ENCODE measurements around the gene GAS2L2. TPM values are rescaled to one million over a fixed set of nuclear protein-coding genes. Genes with fewer than 3 reads are reported as not detected.

Gene GAS2L2
- total RNA-seq, 1 donor from 2014 or later, result not detected

- no peak for DNase-seq
- H3K36me3 Mint-ChIP-seq (ENCODE audit: low read depth), result no peaks in the 10 kb centered on the region
- H3K4me1 Mint-ChIP-seq, result peaks cover 18% of the 10 kb centered on the region
- intact Hi-C loops (cut with micrococcal nuclease), result loop anchor here (10.0 kb wide), 1 partner anchor 604 kb away; the partner anchor contains the start of genes NLE1 and UNC45B
- peaks cover 36% of the 10 kb centered on the region for H3K27me3 Mint-ChIP-seq
- H3K27ac Mint-ChIP-seq, result peak overlapping the region; percentile 56
- no peaks in the 10 kb centered on the region for H3K9me3 Mint-ChIP-seq
- no peak overlapping the region for H3K4me3 Mint-ChIP-seq
Measured at GRCh38 chr17:35748341-35748841, 4.6 kb downstream of the GAS2L2 start.

- no peaks in the 10 kb centered on the region for H3K36me3 Mint-ChIP-seq (ENCODE audit: low read depth)
- peaks cover 30% of the 10 kb centered on the region for H3K27me3 Mint-ChIP-seq
- H3K4me3 Mint-ChIP-seq, result no peak overlapping the region
- intact Hi-C loops (cut with micrococcal nuclease), result loop anchor here (1.0 to 10.0 kb wide), 3 partner anchors 134 to 603 kb away; partner anchors contain the start of genes NLE1 and UNC45B
- peaks cover 18% of the 10 kb centered on the region for H3K4me1 Mint-ChIP-seq
- H3K9me3 Mint-ChIP-seq, result no peaks in the 10 kb centered on the region
- peak; percentile 93 for DNase-seq
- H3K27ac Mint-ChIP-seq, result no peak overlapping the region
Measured at GRCh38 chr17:35747540-35748017, 5.5 kb downstream of the GAS2L2 start.

GRCh38 chr17:35745749-35746320 is 7.2 kb downstream of the GAS2L2 start:
- peaks cover 20% of the 10 kb centered on the region for H3K4me1 Mint-ChIP-seq
- no peak overlapping the region for H3K4me3 Mint-ChIP-seq
- peaks cover 37% of the 10 kb centered on the region for H3K27me3 Mint-ChIP-seq
- H3K9me3 Mint-ChIP-seq, result no peaks in the 10 kb centered on the region
- no peak for DNase-seq
- no peaks in the 10 kb centered on the region for H3K36me3 Mint-ChIP-seq (ENCODE audit: low read depth)
- no peak overlapping the region for H3K27ac Mint-ChIP-seq
- intact Hi-C loops (cut with micrococcal nuclease), result loop anchor here (2.0 to 10.0 kb wide), 2 partner anchors 433 to 601 kb away; partner anchors contain the start of genes NLE1 and UNC45B

GRCh38 chr17:35745246-35745645 is 7.8 kb downstream of the GAS2L2 start:
- H3K27ac Mint-ChIP-seq, result no peak overlapping the region
- intact Hi-C loops (cut with micrococcal nuclease), result loop anchor here (10.0 kb wide), 1 partner anchor 600 kb away; the partner anchor contains the start of genes NLE1 and UNC45B
- H3K27me3 Mint-ChIP-seq, result peaks cover 35% of the 10 kb centered on the region
- H3K36me3 Mint-ChIP-seq (ENCODE audit: low read depth), result no peaks in the 10 kb centered on the region
- DNase-seq, result no peak
- H3K4me3 Mint-ChIP-seq, result no peak overlapping the region
- peaks cover 20% of the 10 kb centered on the region for H3K4me1 Mint-ChIP-seq
- no peaks in the 10 kb centered on the region for H3K9me3 Mint-ChIP-seq

GRCh38 chr17:35744830-35745229 is 8.2 kb downstream of the GAS2L2 start:
- peaks cover 37% of the 10 kb centered on the region for H3K27me3 Mint-ChIP-seq
- no peak for DNase-seq
- H3K27ac Mint-ChIP-seq, result no peak overlapping the region
- H3K36me3 Mint-ChIP-seq (ENCODE audit: low read depth), result no peaks in the 10 kb centered on the region
- H3K4me3 Mint-ChIP-seq, result no peak overlapping the region
- H3K4me1 Mint-ChIP-seq, result peaks cover 18% of the 10 kb centered on the region
- no peaks in the 10 kb centered on the region for H3K9me3 Mint-ChIP-seq
- intact Hi-C loops (cut with micrococcal nuclease), result loop anchor here (10.0 kb wide), 1 partner anchor 600 kb away; the partner anchor contains the start of genes NLE1 and UNC45B

- peaks cover 11% of the 10 kb centered on the region for H3K4me1 Mint-ChIP-seq
- H3K36me3 Mint-ChIP-seq (ENCODE audit: low read depth), result no peaks in the 10 kb centered on the region
- intact Hi-C loops (cut with micrococcal nuclease), result loop anchor here (10.0 kb wide), 1 partner anchor 599 kb away; the partner anchor contains the start of genes NLE1 and UNC45B
- H3K27ac Mint-ChIP-seq, result no peak overlapping the region
- H3K4me3 Mint-ChIP-seq, result no peak overlapping the region
- DNase-seq, result peak; percentile 70
- H3K9me3 Mint-ChIP-seq, result no peaks in the 10 kb centered on the region
- H3K27me3 Mint-ChIP-seq, result peaks cover 36% of the 10 kb centered on the region
Measured at GRCh38 chr17:35743626-35744328, 9.3 kb downstream of the GAS2L2 start.

GRCh38 chr17:35742896-35743477 is 10.1 kb downstream of the GAS2L2 start:
- no peaks in the 10 kb centered on the region for H3K9me3 Mint-ChIP-seq
- no peak for DNase-seq
- H3K27me3 Mint-ChIP-seq, result peaks cover 33% of the 10 kb centered on the region
- no peaks in the 10 kb centered on the region for H3K36me3 Mint-ChIP-seq (ENCODE audit: low read depth)
- intact Hi-C loops (cut with micrococcal nuclease), result loop anchor here (10.0 kb wide), 1 partner anchor 598 kb away; the partner anchor contains the start of genes NLE1 and UNC45B
- no peak overlapping the region for H3K4me3 Mint-ChIP-seq
- H3K4me1 Mint-ChIP-seq, result peaks cover 4% of the 10 kb centered on the region
- H3K27ac Mint-ChIP-seq, result no peak overlapping the region

GRCh38 chr17:35742496-35742895 is 10.5 kb downstream of the GAS2L2 start:
- H3K27me3 Mint-ChIP-seq, result peaks cover 33% of the 10 kb centered on the region
- H3K36me3 Mint-ChIP-seq (ENCODE audit: low read depth), result no peaks in the 10 kb centered on the region
- no peak overlapping the region for H3K4me3 Mint-ChIP-seq
- intact Hi-C loops (cut with micrococcal nuclease), result loop anchor here (10.0 kb wide), 1 partner anchor 598 kb away; the partner anchor contains the start of genes NLE1 and UNC45B
- no peaks in the 10 kb centered on the region for H3K9me3 Mint-ChIP-seq
- no peak overlapping the region for H3K27ac Mint-ChIP-seq
- H3K4me1 Mint-ChIP-seq, result peaks cover 4% of the 10 kb centered on the region
- no peak for DNase-seq

- Mint-ChIP-seq H3K4me1 (peaks cover 4% of the 10 kb centered on the region), H3K9me3 (no peaks in the 10 kb centered on the region), H3K4me3 (peak overlapping the region; percentile 70), H3K36me3 (ENCODE audit: low read depth) (no peaks in the 10 kb centered on the region), H3K27ac (no peak overlapping the region), H3K27me3 (peaks cover 33% of the 10 kb centered on the region)
- intact Hi-C loops (cut with micrococcal nuclease), result loop anchor here (10.0 kb wide), 1 partner anchor 596 kb away; the partner anchor contains the start of genes NLE1 and UNC45B
- peak; percentile 73 for DNase-seq
Measured at GRCh38 chr17:35740997-35741931, 11.8 kb downstream of the GAS2L2 start.

- Mint-ChIP-seq H3K4me1 (peaks cover 4% of the 10 kb centered on the region), H3K4me3 (no peak overlapping the region), H3K27me3 (peaks cover 33% of the 10 kb centered on the region), H3K36me3 (ENCODE audit: low read depth) (no peaks in the 10 kb centered on the region), H3K27ac (no peak overlapping the region), H3K9me3 (no peaks in the 10 kb centered on the region)
- intact Hi-C loops (cut with micrococcal nuclease), result loop anchor here (10.0 kb wide), 1 partner anchor 595 kb away; the partner anchor contains the start of genes NLE1 and UNC45B
- no peak for DNase-seq
Measured at GRCh38 chr17:35740216-35740615, 12.8 kb downstream of the GAS2L2 start.

GRCh38 chr17:35738519-35739133 is 14.4 kb downstream of the GAS2L2 start:
- H3K4me1 Mint-ChIP-seq, result peaks cover 4% of the 10 kb centered on the region

GRCh38 chr17:35736236-35736635 is 16.8 kb downstream of the GAS2L2 start:
- Mint-ChIP-seq H3K27ac (no peak overlapping the region), H3K27me3 (peaks cover 31% of the 10 kb centered on the region), H3K9me3 (no peaks in the 10 kb centered on the region), H3K4me3 (no peak overlapping the region), H3K36me3 (ENCODE audit: low read depth) (no peaks in the 10 kb centered on the region), H3K4me1 (peaks cover 2% of the 10 kb centered on the region)
- DNase-seq, result no peak
- intact Hi-C loops (cut with micrococcal nuclease), result no loop called here

More at GRCh38 chr17:35738519-35739133, 14.4 kb downstream of the GAS2L2 start:
- Mint-ChIP-seq H3K4me3 (no peak overlapping the region), H3K27me3 (peaks cover 31% of the 10 kb centered on the region), H3K27ac (no peak overlapping the region), H3K36me3 (ENCODE audit: low read depth) (no peaks in the 10 kb centered on the region), H3K9me3 (no peaks in the 10 kb centered on the region)
- intact Hi-C loops (cut with micrococcal nuclease), result no loop called here
- no peak for DNase-seq

Data from activated CD4-positive, alpha-beta T cell treated with anti-CD3 and anti-CD28 coated beads, Interleukin-2, amount 10 ng/mL, durations not matched to agents 24 days and 14 days (primary cell).